Caco-2 (cell line): ENCODE measurements around the gene OSBPL8. TPM values are rescaled to one million over a fixed set of nuclear protein-coding genes. Genes with fewer than 3 reads are reported as not detected.

Experiments
- BruUV-seq: library from RNA; stranded (reverse); fragments of 400-500 nt; replicated peaks from 2 replicates; lab custom pipeline; 2021; lab: Mats Ljungman, UMichigan
- CTCF ChIA-PET: fragments of 300-600 bp; sonication (Branson Sonifier 250); formaldehyde crosslinking; loops from one replicate; lab custom pipeline; 2022; ENCODE audit warnings: antibody characterized with exemption; lab: Charles Lee
- POLR2A ChIA-PET: fragments of 300-600 bp; sonication (Branson Sonifier 250); formaldehyde crosslinking; loops from one replicate; lab custom pipeline; 2022; ENCODE audit warnings: antibody characterized with exemption; lab: Charles Lee
- DNase-seq, 2 experiments: peaks; one replicate each; pipeline versions ENCODE4 v3.0.0 to v3.0.0-alpha.2; 2020 to 2022
- H3K27me3 ChIP-seq: replicated peaks from 2 replicates; pipeline ENCODE4 v1.6.0; 2011; ENCODE audit warnings: low read length; ENCODE audit not compliant: control insufficient read depth, insufficient read depth
- H3K36me3 ChIP-seq: 2 replicates; pipeline ENCODE4 v1.5.1; 2011; ENCODE audit warnings: low read length; ENCODE audit not compliant: control insufficient read depth, insufficient read depth
- H3K4me1 ChIP-seq: fragments of 250-450 bp; sonication (Bioruptor Pico); 2 replicates; pipeline ENCODE4 v1.5.1; 2020; ENCODE audit warnings: mild to moderate bottlenecking
- H3K4me3 ChIP-seq: 2 replicates; pipeline ENCODE4 v1.5.1; 2011; ENCODE audit warnings: low read depth, mild to moderate bottlenecking, control low read depth, low read length
- H3K9me3 ChIP-seq: fragments of 250-450 bp; sonication (Bioruptor Pico); 2 replicates; pipeline ENCODE4 v1.5.1; 2020; ENCODE audit warnings: mild to moderate bottlenecking, moderate library complexity
- H3K27ac Mint-ChIP-seq: one replicate; pipeline ENCODE4 v1.8.0; 2022; ENCODE audit warnings: mixed read lengths; ENCODE audit not compliant: unreplicated experiment
- H3K27me3 Mint-ChIP-seq: one replicate; pipeline ENCODE4 v1.8.0; 2022; ENCODE audit warnings: mixed read lengths; ENCODE audit not compliant: insufficient read depth, unreplicated experiment
- H3K36me3 Mint-ChIP-seq: one replicate; pipeline ENCODE4 v1.8.0; 2022; ENCODE audit warnings: mild to moderate bottlenecking, mixed read lengths; ENCODE audit not compliant: insufficient read depth, unreplicated experiment
- H3K4me1 Mint-ChIP-seq: one replicate; pipeline ENCODE4 v1.8.0; 2022; ENCODE audit warnings: low read depth, mixed read lengths; ENCODE audit not compliant: unreplicated experiment
- H3K4me3 Mint-ChIP-seq: one replicate; pipeline ENCODE4 v1.8.0; 2022; ENCODE audit warnings: mild to moderate bottlenecking, moderate library complexity, mixed read lengths; ENCODE audit not compliant: unreplicated experiment
- H3K9me3 Mint-ChIP-seq: one replicate; pipeline ENCODE4 v1.8.0; 2022; ENCODE audit warnings: mixed read lengths; ENCODE audit not compliant: unreplicated experiment
- intact Hi-C: fragments of 100-400 bp; cut with micrococcal nuclease; formaldehyde crosslinking; loops from one replicate; pipeline ENCODE4 v1.10.0; 2022; ENCODE audit not compliant: unreplicated experiment
- total RNA-seq: library from RNA; stranded (reverse); gene quantifications from 2 replicates; pipeline ENCODE4 v1.2.3, GENCODE V29; 2022
- TF ChIP-seq, protein P1 (sequence below), 2 experiments: fragments of 200-600 bp in 1 of 2; IDR thresholded peaks; 1 replicate in 1 of 2; 2 replicates in 1 of 2; pipeline versions ENCODE4 v1.5.1 to v1.8.0; 2011 to 2022; ENCODE audit warnings: antibody characterized with exemption in 1 of 2, control low read depth in 1 of 2, inconsistent platforms in 1 of 2, low read depth in 1 of 2, low read length in 1 of 2, mild to moderate bottlenecking in 1 of 2, moderate library complexity in 1 of 2; ENCODE audit not compliant: insufficient read depth in 1 of 2, severe bottlenecking in 1 of 2, unreplicated experiment in 1 of 2

Gene OSBPL8
- total RNA-seq, 1 experiment from 2014 or later: 50.0 TPM

DNA sequence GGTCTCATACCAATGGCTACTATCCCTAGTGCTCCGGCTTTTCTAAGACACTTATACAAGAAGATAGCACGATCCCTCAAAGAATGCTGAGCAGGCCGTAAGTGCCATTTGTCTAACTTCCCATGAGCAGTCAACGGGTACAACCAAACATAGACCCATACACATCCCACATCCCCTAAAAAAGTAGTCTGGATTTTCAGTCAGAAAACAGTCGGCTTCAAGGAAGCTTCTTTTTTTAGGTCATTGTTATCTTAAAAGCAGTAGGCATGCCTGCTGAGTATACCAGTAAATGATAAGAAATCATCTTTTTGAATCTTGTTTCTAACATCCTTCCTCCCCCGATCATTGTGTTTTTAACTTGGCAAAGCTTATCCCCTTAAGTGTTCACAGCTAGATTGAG is 19.8 kb downstream of the OSBPL8 start:
- BruUV-seq: no TSS peak
- no peaks in the 10 kb centered on the region for H3K36me3 Mint-ChIP-seq
- DNase-seq: no peak
- intact Hi-C loops: no loop called here
- no peaks in the 10 kb centered on the region for H3K9me3 Mint-ChIP-seq
- no peak overlapping the region for H3K27ac Mint-ChIP-seq
- Histone ChIP-seq H3K36me3 (no peaks in the 10 kb centered on the region), H3K9me3 (peaks cover 6% of the 10 kb centered on the region; the same call in 1 of the 2 replicates), H3K4me1 (peaks cover 11% of the 10 kb centered on the region; the same call in 1 of the 2 replicates), H3K27me3 (no peaks in the 10 kb centered on the region), H3K4me3 (no peak overlapping the region)
- no peak overlapping the region for H3K4me3 Mint-ChIP-seq
- TF ChIP-seq, protein P1, sequence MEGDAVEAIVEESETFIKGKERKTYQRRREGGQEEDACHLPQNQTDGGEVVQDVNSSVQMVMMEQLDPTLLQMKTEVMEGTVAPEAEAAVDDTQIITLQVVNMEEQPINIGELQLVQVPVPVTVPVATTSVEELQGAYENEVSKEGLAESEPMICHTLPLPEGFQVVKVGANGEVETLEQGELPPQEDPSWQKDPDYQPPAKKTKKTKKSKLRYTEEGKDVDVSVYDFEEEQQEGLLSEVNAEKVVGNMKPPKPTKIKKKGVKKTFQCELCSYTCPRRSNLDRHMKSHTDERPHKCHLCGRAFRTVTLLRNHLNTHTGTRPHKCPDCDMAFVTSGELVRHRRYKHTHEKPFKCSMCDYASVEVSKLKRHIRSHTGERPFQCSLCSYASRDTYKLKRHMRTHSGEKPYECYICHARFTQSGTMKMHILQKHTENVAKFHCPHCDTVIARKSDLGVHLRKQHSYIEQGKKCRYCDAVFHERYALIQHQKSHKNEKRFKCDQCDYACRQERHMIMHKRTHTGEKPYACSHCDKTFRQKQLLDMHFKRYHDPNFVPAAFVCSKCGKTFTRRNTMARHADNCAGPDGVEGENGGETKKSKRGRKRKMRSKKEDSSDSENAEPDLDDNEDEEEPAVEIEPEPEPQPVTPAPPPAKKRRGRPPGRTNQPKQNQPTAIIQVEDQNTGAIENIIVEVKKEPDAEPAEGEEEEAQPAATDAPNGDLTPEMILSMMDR (IDR thresholded peaks at IDR 0.05; ENCODE audit: insufficient read depth in 1 of 2, low read depth in 1 of 2, low read length in 1 of 2, severe bottlenecking in 1 of 2, unreplicated experiment in 1 of 2): no peak
- CTCF ChIA-PET: no interaction called here
- no peaks in the 10 kb centered on the region for H3K4me1 Mint-ChIP-seq
- H3K27me3 Mint-ChIP-seq: no peaks in the 10 kb centered on the region
- POLR2A ChIA-PET: no interaction called here

DNA sequence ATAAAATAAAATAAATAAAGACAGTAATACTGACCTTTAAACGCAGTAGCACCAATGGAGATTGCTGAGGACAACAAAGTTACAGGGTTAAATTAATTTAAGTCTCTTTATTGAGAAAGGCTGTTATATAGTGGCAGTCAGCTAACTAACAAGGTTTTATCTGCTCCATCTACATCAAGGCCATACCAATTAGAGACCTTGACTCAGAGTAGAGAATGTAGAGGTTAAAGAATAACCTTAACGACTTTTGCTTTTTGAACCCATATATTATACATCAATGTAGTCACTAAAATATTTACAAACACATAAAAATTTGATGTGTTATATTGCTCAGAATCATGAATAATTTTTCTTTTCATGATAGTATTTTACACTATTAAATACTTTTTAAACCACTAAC is 21.6 kb downstream of the OSBPL8 start:
- POLR2A ChIA-PET: no interaction called here
- TF ChIP-seq, protein P1 (IDR thresholded peaks at IDR 0.05; ENCODE audit: insufficient read depth in 1 of 2, low read depth in 1 of 2, low read length in 1 of 2, severe bottlenecking in 1 of 2, unreplicated experiment in 1 of 2): no peak
- no peaks in the 10 kb centered on the region for H3K36me3 Mint-ChIP-seq

GRCh38 chr12:76536546-76536945 is 23.0 kb downstream of the OSBPL8 start:
- H3K36me3 ChIP-seq: no peaks in the 10 kb centered on the region
- intact Hi-C loops: no loop called here
- no peaks in the 10 kb centered on the region for H3K4me1 Mint-ChIP-seq
- no peaks in the 10 kb centered on the region for H3K27me3 ChIP-seq
- H3K36me3 Mint-ChIP-seq: peaks cover 1% of the 10 kb centered on the region
- ChIA-PET POLR2A (no interaction called here), CTCF (no interaction called here)
- DNase-seq: no peak
- H3K4me1 ChIP-seq: peaks cover 11% of the 10 kb centered on the region; the same call in 1 of the 2 replicates
- H3K27me3 Mint-ChIP-seq: no peaks in the 10 kb centered on the region
- H3K9me3 ChIP-seq: peaks cover 6% of the 10 kb centered on the region; the same call in 1 of the 2 replicates
- H3K4me3 ChIP-seq: no peak overlapping the region
- BruUV-seq: no TSS peak
- H3K9me3 Mint-ChIP-seq: no peaks in the 10 kb centered on the region
- H3K4me3 Mint-ChIP-seq: no peak overlapping the region
- TF ChIP-seq, protein P1 (IDR thresholded peaks at IDR 0.05; ENCODE audit: insufficient read depth in 1 of 2, low read depth in 1 of 2, low read length in 1 of 2, severe bottlenecking in 1 of 2, unreplicated experiment in 1 of 2): no peak
- H3K27ac Mint-ChIP-seq: no peak overlapping the region

More for the DNA sequence above, 21.6 kb downstream of the OSBPL8 start:
- H3K36me3 ChIP-seq: no peaks in the 10 kb centered on the region
- Mint-ChIP-seq H3K4me1 (no peaks in the 10 kb centered on the region), H3K27me3 (no peaks in the 10 kb centered on the region), H3K9me3 (no peaks in the 10 kb centered on the region), H3K4me3 (no peak overlapping the region), H3K27ac (no peak overlapping the region)
- no peaks in the 10 kb centered on the region for H3K27me3 ChIP-seq
- H3K4me1 ChIP-seq: peaks cover 11% of the 10 kb centered on the region; the same call in 1 of the 2 replicates
- CTCF ChIA-PET: no interaction called here
- BruUV-seq: no TSS peak
- no peak for DNase-seq
- H3K4me3 ChIP-seq: no peak overlapping the region
- intact Hi-C loops: no loop called here
- H3K9me3 ChIP-seq: peaks cover 6% of the 10 kb centered on the region; the same call in 1 of the 2 replicates
